Smooth muscle cell (in vitro differentiated cells): ENCODE data around the gene NOVA2. TPM values are rescaled to one million over a fixed set of nuclear protein-coding genes. Genes with fewer than 3 reads are reported as not detected.

Source experiments
- DNase-seq: peaks from one replicate; lab custom pipeline; 2025; ENCODE audit not compliant: unreplicated experiment; lab: John Stamatoyannopoulos, UW
- H2AFZ ChIP-seq: fragments of 200-600 bp; sonication (generic); 2 replicates; pipeline ENCODE4 v1.6.0; 2016; ENCODE audit warnings: antibody characterized with exemption, low read depth, mild to moderate bottlenecking
- H3F3A ChIP-seq: fragments of 200-600 bp; sonication (generic); 2 replicates; pipeline ENCODE4 v1.6.0; 2017; ENCODE audit warnings: antibody characterized with exemption, low read depth
- H3K27ac ChIP-seq: fragments of 200-600 bp; sonication (generic); 2 replicates; pipeline ENCODE4 v1.5.1; 2016; ENCODE audit warnings: low read depth, mild to moderate bottlenecking
- H3K27me3 ChIP-seq: fragments of 200-600 bp; sonication (generic); 2 replicates; pipeline ENCODE4 v1.6.1; 2016; ENCODE audit warnings: low read depth, mild to moderate bottlenecking
- H3K36me3 ChIP-seq: fragments of 200-600 bp; sonication (generic); 2 replicates; pipeline ENCODE4 v1.5.1; 2016; ENCODE audit warnings: low read depth
- H3K4me1 ChIP-seq: fragments of 200-600 bp; sonication (generic); 2 replicates; pipeline ENCODE4 v1.5.1; 2016; ENCODE audit warnings: low read depth
- H3K4me2 ChIP-seq: fragments of 200-600 bp; sonication (generic); 2 replicates; pipeline ENCODE4 v1.6.0; 2016; ENCODE audit warnings: mild to moderate bottlenecking
- H3K4me3 ChIP-seq: fragments of 200-600 bp; sonication (generic); 2 replicates; pipeline ENCODE4 v1.5.1; 2016; ENCODE audit warnings: mild to moderate bottlenecking
- H3K79me2 ChIP-seq: fragments of 200-600 bp; sonication (generic); 2 replicates; pipeline ENCODE4 v1.6.0; 2016; ENCODE audit warnings: low read depth, mild to moderate bottlenecking
- H3K9ac ChIP-seq: fragments of 200-600 bp; sonication (generic); 2 replicates; pipeline ENCODE4 v1.6.0; 2016; ENCODE audit warnings: low read depth
- H3K9me3 ChIP-seq: fragments of 200-600 bp; sonication (generic); replicated peaks from 2 replicates; pipeline ENCODE4 v1.5.1; 2016; ENCODE audit warnings: low read depth
- H4K20me1 ChIP-seq: fragments of 200-600 bp; sonication (generic); 2 replicates; pipeline ENCODE4 v1.6.0; 2016; ENCODE audit warnings: low read depth
- CTCF ChIP-seq: fragments of 200-600 bp; sonication (generic); IDR thresholded peaks from 2 replicates; pipeline ENCODE4 v1.5.1; 2017; ENCODE audit warnings: borderline replicate concordance, mild to moderate bottlenecking, antibody characterized with exemption; ENCODE audit not compliant: insufficient read depth, poor library complexity, severe bottlenecking
- WGBS: methylation state at CpG from one replicate; pipeline ENCODE4 v1.1.7; 2016; ENCODE audit warnings: low lambda C conversion rate; 5-methylcytosine and 5-hydroxymethylcytosine counted together
- polyA plus RNA-seq: library from polyadenylated mRNA; unstranded; fragments of >200 nt; fragmentation: Nextera tagmentation; extraction: Ambion mirVana; gene quantifications from 2 replicates; pipeline ENCODE4 v1.2.1, GENCODE V29; 2016
- total RNA-seq: library from RNA; depleted of rRNA; stranded (reverse); fragments of >200 nt; gene quantifications from 2 replicates; pipeline ENCODE4 v1.2.3, GENCODE V29; 2014

The NOVA2 gene
- total and polyA plus RNA-seq, 2 experiments from 2014 or later = 0.04 to 0.24 TPM

- H3K27ac ChIP-seq = no peak overlapping the region
- peaks cover 76% of the 10 kb centered on the region for H3K27me3 ChIP-seq
- no peaks in the 10 kb centered on the region for H3K9me3 ChIP-seq
- no peaks in the 10 kb centered on the region for H3K4me1 ChIP-seq
- TF ChIP-seq CTCF = no peak
- no peak overlapping the region for H2AFZ ChIP-seq
- no CpG with 5 or more reads among the region's 54 CpGs for WGBS
- no peaks in the 10 kb centered on the region for H4K20me1 ChIP-seq
- no peaks in the 10 kb centered on the region for H3K36me3 ChIP-seq
- H3K9ac ChIP-seq = no peak overlapping the region
- DNase-seq = no peak
- H3K4me3 ChIP-seq = no peak overlapping the region
- H3K4me2 ChIP-seq = peak overlapping the region; percentile 51
- H3K79me2 ChIP-seq = no peaks in the 10 kb centered on the region
- H3F3A ChIP-seq = no peaks in the 10 kb centered on the region
These were observed 621 bp downstream of the NOVA2 start for GRCh38 chr19:45972947-45973540.

GRCh38 chr19:45972081-45972946 is 1.4 kb downstream of the NOVA2 start:
- H4K20me1 ChIP-seq = no peaks in the 10 kb centered on the region
- 51% methylated on average over 17 of the region's 18 CpGs for WGBS
- H3K4me3 ChIP-seq = no peak overlapping the region
- no peak overlapping the region for H2AFZ ChIP-seq
- H3F3A ChIP-seq = no peaks in the 10 kb centered on the region
- no peak overlapping the region for H3K4me2 ChIP-seq
- no peaks in the 10 kb centered on the region for H3K4me1 ChIP-seq
- H3K9ac ChIP-seq = no peak overlapping the region
- no peak for TF ChIP-seq CTCF
- no peak overlapping the region for H3K27ac ChIP-seq
- H3K79me2 ChIP-seq = no peaks in the 10 kb centered on the region
- no peak for DNase-seq
- no peaks in the 10 kb centered on the region for H3K9me3 ChIP-seq
- no peaks in the 10 kb centered on the region for H3K36me3 ChIP-seq
- peaks cover 76% of the 10 kb centered on the region for H3K27me3 ChIP-seq

GRCh38 chr19:45971260-45971902 is 2.3 kb downstream of the NOVA2 start:
- no peak for TF ChIP-seq CTCF
- Histone ChIP-seq H3K4me3 (no peak overlapping the region), H3K9ac (no peak overlapping the region), H3K27ac (no peak overlapping the region), H3K4me2 (no peak overlapping the region), H2AFZ (no peak overlapping the region), H3K4me1 (no peaks in the 10 kb centered on the region), H3K36me3 (no peaks in the 10 kb centered on the region), H3K27me3 (peaks cover 77% of the 10 kb centered on the region), H4K20me1 (no peaks in the 10 kb centered on the region), H3K9me3 (no peaks in the 10 kb centered on the region), H3K79me2 (no peaks in the 10 kb centered on the region), H3F3A (no peaks in the 10 kb centered on the region)
- DNase-seq = no peak
- WGBS = 53% methylated on average over 7 of the region's 11 CpGs
